GM12865 (cell line): ENCODE data around the gene D2HGDH.
"Not testable (repeated sequence)": the region's sequence is repeated elsewhere in the genome, so short reads cannot be mapped to it uniquely, and the experiment has no call there.

Experiments used
- DNase-seq: peaks from one replicate; pipeline ENCODE4 v3.0.0; 2010; ENCODE audit warnings: low read depth
- H3K4me3 ChIP-seq: 2 replicates; pipeline ENCODE4 v1.5.1; 2011; ENCODE audit warnings: mild to moderate bottlenecking, low read depth, low read length, control low read depth
- CTCF ChIP-seq: IDR thresholded peaks from 2 replicates; pipeline ENCODE4 v1.5.1; 2011; ENCODE audit warnings: low read length, control low read depth, low read depth, inconsistent platforms; ENCODE audit not compliant: insufficient read depth; ENCODE audit errors: missing control alignments

D2HGDH gene

GRCh38 chr2:241814393-241814642 lies 79.9 kb downstream of the D2HGDH start:
- TF ChIP-seq CTCF = no peak
- DNase-seq = no peak

GRCh38 chr2:241814643-241815476 lies 80.4 kb downstream of the D2HGDH start:
- no peak for DNase-seq
- TF ChIP-seq CTCF = no peak

More at GRCh38 chr2:241814393-241814642, 79.9 kb downstream of the D2HGDH start:
- no peak overlapping the region for H3K4me3 ChIP-seq

GRCh38 chr2:241815477-241816430 lies 81.3 kb downstream of the D2HGDH start:
- DNase-seq = no peak
- H3K4me3 ChIP-seq = no peak overlapping the region
- TF ChIP-seq CTCF = no peak

More at GRCh38 chr2:241814643-241815476, 80.4 kb downstream of the D2HGDH start:
- no peak overlapping the region for H3K4me3 ChIP-seq

GRCh38 chr2:241816431-241817121 lies 82.1 kb downstream of the D2HGDH start:
- no peak for TF ChIP-seq CTCF
- no peak overlapping the region for H3K4me3 ChIP-seq
- no peak for DNase-seq

GRCh38 chr2:241817126-241817820 lies 82.8 kb downstream of the D2HGDH start:
- no peak overlapping the region; the same call in 1 of the 2 replicates for H3K4me3 ChIP-seq
- TF ChIP-seq CTCF = no peak
- DNase-seq = no peak

GRCh38 chr2:241817821-241818215 lies 83.4 kb downstream of the D2HGDH start:
- not testable (repeated sequence) for H3K4me3 ChIP-seq, DNase-seq
